GM13976 (cell line): ENCODE data around the gene DRD3.

Source experiments
- DNase-seq: peaks from one replicate; pipeline ENCODE4 v3.0.0; 2012; ENCODE audit warnings: low spot score
- in situ Hi-C: fragments of 300-500 bp; cut with MboI; formaldehyde crosslinking; loops from one replicate; pipeline ENCODE4 v1.12.0; 2022; ENCODE audit warnings: low sequenced_read_pairs, mixed read lengths, inconsistent platforms; ENCODE audit not compliant: unreplicated experiment
- TF ChIP-seq, protein P1 (sequence below): IDR thresholded peaks from 2 replicates; pipeline ENCODE4 v1.5.1; 2012; ENCODE audit warnings: borderline replicate concordance, mild to moderate bottlenecking; ENCODE audit not compliant: insufficient read depth; ENCODE audit errors: extremely low read depth, missing control alignments, control extremely low read depth

Gene DRD3

DNA sequence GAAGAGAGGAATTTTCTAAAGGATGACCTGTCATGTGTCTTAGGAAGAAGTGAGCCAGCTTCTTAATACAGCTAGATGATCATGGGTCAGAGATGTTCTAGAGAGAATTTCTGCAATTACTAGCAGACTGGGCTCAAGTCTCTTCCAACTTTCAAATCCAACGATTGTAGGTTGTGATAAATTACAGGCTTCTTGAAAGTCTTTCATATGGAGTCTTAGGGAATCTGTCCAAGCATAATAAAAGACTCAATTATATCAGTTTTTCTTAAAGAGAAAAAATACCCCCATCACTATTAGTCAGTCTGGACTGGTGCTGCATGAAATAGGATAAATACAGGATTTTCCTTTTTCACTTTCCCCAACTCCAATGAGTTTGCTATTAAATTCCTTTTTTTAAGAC is 59.1 kb downstream of the DRD3 start:
- DNase-seq: no peak
- TF ChIP-seq, protein P1, sequence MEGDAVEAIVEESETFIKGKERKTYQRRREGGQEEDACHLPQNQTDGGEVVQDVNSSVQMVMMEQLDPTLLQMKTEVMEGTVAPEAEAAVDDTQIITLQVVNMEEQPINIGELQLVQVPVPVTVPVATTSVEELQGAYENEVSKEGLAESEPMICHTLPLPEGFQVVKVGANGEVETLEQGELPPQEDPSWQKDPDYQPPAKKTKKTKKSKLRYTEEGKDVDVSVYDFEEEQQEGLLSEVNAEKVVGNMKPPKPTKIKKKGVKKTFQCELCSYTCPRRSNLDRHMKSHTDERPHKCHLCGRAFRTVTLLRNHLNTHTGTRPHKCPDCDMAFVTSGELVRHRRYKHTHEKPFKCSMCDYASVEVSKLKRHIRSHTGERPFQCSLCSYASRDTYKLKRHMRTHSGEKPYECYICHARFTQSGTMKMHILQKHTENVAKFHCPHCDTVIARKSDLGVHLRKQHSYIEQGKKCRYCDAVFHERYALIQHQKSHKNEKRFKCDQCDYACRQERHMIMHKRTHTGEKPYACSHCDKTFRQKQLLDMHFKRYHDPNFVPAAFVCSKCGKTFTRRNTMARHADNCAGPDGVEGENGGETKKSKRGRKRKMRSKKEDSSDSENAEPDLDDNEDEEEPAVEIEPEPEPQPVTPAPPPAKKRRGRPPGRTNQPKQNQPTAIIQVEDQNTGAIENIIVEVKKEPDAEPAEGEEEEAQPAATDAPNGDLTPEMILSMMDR: no peak
- in situ Hi-C loops: no loop called here

DNA sequence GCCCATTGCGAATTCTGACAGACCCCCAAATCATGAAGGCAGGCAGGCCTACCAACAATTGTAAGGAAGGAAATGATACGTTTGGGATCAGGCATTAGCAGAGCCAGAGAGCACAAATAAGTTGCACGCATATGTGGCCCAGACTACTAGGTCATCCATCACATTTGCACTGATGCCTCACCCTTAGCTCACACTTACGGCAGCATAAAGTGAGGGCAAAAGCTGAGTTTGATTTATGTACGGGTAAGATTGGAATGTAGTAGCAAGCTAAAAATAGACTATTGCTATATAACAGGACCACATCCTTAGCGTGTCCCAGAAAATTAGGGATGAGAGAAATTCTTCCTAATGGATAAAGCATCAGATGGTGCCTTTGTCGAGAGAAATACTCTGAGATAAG is 63.7 kb downstream of the DRD3 start:
- TF ChIP-seq, protein P1: no peak
- DNase-seq: no peak
- in situ Hi-C loops: no loop called here

GRCh38 chr3:114114719-114115118 is 64.1 kb downstream of the DRD3 start:
- TF ChIP-seq, protein P1: no peak
- no peak for DNase-seq

DNA sequence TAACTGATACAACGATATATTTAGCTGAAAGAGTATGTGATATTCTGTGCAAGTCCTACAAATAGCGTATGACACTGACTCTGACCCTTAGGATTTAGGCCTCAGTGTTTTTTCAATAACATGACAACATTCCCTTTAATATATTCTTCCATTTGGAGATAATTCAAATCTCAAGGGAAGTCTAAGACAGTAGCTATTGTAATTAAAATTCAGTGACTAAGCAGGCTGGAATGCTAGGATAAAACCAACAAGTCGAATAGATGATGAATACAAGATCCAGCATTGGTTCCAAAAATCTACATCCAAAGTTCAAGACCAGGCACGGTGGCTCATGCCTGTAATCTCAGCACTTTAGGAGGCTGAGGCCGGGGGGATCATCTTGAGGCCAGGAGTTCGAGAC is 66.2 kb downstream of the DRD3 start:
- TF ChIP-seq, protein P1: no peak
- no peak for DNase-seq
- in situ Hi-C loops: no loop called here

More at GRCh38 chr3:114114719-114115118, 64.1 kb downstream of the DRD3 start:
- in situ Hi-C loops: no loop called here

DNA sequence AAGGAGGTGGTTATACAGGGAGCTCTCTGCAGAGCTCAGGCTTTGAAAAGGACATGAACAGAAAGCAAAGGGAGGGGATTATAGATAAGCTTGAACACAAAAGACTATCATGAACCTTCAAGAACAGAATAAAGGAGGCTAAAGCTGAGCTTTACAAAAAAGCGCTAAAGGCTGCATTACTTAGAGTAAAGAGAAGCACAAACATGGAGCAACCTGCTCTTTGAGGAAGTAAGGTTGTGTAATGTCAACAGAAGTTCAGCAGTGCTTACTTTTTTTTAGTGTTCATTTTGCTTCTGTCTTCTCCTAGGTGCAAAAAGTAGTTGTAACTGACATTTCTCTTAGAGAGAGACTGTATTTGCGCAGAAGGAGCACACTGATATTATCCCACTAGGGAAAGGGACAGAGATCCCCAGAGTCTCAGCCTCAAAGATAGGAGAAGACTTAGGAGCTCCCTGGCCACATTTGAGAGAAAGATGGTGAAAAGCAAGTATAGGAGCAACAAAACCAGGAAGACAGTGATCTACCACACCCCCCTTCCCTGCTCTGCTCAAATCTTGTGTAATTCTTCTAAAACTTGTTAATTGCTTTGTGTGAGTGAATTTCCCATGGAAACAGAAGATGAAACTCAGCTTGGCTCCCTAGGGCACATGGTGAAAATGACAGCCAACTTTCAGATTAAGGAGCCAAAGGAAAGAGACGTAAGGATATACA is 67.6 kb downstream of the DRD3 start:
- in situ Hi-C loops: no loop called here
- TF ChIP-seq, protein P1: no peak
- DNase-seq: no peak

- DNase-seq: no peak
- in situ Hi-C loops: no loop called here
- TF ChIP-seq, protein P1: no peak
Observed at GRCh38 chr3:114110439-114110838, 68.4 kb downstream of the DRD3 start.
